HG03469 (cell line): ENCODE data around the gene KPNA4.
A peak's percentile ranks its signal among the peaks of the same experiment; 100 is the strongest.
"Not testable (repeated sequence)": the region's sequence is repeated elsewhere in the genome, so short reads cannot be mapped to it uniquely, and the experiment has no call there.

ENCODE experiments used
- ATAC-seq: cut with Tn5 transposase; IDR thresholded peaks from one replicate; pipeline ENCODE4 v1.9.1; 2021; ENCODE audit warnings: mild to moderate bottlenecking, moderate library complexity, moderate number of reproducible peaks; ENCODE audit not compliant: unreplicated experiment

KPNA4 gene

DNA sequence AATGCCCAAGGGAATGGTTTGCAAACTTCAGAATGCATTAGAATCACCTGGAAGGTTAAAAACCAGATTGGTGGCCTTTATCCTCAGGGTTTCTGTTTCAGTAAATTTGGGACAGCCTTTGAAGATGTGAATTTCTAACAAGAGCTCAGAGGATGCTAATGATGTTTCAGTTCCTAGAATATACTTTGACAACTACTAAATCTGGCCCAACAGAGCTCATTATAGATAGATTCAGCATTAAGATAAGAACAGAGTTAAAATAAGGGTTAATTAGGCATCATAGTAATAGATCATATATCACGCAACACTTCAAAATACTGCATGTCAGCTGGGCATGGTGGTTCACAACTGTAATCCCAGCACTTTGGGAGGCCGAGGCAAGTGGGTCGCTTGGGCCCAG, 9.3 kb upstream of the KPNA4 start:
- ATAC-seq: no peak

DNA sequence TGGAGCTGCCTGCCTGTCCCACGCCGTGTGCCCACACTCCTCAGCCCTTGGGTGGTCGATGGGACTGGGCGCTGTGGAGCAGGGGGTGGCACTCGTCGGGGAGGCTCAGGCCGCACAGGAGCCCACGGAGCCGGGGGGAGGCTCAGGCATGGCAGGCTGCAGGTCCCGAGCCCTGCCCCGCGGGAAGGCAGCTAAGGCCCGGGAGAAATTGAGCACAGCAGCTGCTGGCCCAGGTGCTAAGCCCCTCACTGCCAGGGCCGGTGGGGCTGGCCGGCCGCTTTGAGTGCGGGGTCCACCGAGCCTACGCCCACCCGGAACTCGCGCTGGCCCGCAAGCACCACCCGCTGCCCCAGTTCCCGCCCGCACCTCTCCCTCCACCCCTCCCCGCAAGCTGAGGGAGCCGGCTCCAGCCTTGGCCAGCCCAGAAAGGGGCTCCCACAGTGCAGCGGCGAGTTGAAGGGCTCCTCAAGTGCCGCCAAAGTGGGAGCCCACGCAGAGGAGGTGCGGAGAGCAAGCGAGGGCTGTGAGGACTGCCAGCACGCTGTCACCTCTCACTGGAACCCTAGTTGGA, 8.7 kb upstream of the KPNA4 start:
- not testable (repeated sequence) for ATAC-seq

DNA sequence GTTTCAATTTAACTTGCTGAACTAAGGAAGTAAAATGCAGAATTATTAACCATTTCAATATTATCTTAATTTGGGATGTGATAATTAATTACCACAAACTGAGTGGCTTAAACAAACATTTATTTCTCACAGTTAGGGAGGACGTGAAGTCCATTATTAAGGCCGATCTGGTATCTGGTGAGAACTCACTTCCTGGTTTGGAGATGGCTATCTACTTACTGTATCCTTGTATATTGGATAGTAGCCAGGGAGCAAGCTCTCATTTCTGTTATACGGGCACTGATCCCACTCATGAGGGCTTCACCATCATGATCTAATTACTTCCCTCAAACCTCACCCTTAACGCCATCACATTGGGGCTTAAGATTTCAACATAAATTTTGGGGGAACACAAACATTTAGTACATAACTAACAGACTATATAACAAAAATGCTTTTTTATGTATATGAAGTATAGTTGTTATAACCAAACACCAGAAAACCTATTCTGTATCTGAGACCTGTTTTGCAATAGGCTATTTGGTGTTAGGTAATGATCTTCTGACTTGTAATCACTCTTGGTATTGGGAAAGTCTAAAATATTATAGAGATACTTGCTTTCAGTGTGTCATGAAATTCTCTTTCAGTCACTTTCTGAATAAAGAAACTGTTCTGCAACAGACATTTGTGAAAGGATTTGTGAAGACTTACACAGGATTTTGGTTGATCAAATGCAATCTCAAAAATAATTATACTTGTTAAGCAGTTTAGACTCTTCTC, 4.7 kb upstream of the KPNA4 start:
- no peak for ATAC-seq

DNA sequence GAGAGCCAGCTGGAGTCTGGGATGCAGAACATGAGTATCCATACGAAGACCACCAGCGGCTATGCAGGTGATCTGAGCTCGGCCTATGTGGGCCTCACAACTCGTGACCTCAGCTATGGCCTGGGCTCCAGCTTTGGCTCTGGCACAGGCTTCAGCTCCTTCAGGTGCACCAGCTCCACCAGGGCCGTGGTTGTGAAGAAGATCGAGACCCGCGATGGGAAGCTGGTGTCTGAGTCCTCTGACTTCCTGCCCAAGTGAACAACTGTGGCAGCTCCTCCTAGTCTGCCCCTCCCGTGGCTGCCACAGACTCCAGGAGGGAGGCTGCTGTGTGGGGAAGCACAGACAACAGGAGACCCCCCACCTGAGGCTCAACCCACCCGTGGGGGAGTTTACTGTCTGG, 3.6 kb upstream of the KPNA4 start:
- ATAC-seq: no peak

DNA sequence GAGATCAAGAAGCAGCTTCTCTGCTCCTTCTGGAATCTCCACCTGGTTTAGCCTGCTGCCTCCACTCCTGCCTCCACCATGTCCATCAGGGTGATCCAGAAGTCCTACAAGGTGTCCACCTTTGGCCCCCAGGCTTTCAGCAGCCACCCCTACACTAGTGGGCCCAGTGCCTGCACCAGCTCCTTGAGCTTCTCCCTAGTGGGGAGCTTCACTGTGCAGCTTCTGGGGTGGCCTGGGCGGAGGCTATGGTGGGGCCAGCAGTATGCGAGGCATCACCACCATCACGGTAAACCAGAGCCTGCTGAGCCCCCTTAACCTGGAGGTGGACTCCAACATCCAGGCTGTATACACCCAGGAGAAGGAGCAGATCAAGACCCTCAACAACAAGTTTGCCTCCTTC, 2.4 kb upstream of the KPNA4 start:
- no peak for ATAC-seq

GRCh38 chr3:160566499-160566898, 1.1 kb upstream of the KPNA4 start:
- no peak for ATAC-seq

DNA sequence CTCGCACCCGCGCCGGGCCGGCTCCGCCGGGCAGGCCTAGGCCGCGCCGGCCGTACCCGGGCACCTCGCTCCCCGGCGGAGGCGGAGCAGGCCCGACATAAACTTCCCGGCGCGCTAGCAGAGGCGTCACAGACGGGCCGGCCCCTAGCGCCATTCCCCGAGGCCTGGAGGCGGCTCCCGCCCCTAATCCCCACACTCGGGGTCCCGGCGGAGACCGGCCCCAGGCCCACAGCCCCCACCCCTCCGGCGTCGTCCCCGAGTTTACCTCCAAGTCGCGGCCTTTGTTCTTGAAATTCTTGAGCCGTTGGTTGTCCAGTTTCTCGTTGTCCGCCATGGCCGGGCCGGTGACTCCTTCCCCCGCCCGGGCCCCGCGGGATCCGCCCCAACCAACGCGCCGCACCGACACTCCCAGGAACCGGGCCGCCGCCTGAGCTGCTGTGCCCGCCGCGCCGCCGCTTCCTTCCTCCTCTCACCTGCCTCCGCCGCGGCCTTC, 376 bp downstream of the KPNA4 start:
- peak; percentile 24 for ATAC-seq

GRCh38 chr3:160564258-160564911, 986 bp downstream of the KPNA4 start:
- no peak for ATAC-seq

DNA sequence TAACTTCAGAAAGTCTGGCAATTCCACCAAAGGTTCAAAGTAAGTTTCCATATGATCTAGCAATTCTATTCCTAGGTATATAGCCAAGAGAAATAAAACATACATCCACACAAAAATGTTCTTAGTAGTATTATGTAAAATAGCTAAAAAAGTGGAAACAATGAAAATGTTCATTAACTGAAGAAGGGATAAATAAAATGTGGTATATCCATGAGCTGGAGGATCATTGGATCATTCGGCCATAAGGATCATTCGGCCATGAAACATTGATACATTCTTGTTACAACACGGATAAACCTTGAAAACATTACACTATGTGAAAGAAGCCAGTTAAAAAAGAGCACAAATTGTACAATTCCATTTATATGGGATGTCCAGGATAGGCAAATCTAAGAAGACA, 2.4 kb downstream of the KPNA4 start:
- ATAC-seq: no peak

DNA sequence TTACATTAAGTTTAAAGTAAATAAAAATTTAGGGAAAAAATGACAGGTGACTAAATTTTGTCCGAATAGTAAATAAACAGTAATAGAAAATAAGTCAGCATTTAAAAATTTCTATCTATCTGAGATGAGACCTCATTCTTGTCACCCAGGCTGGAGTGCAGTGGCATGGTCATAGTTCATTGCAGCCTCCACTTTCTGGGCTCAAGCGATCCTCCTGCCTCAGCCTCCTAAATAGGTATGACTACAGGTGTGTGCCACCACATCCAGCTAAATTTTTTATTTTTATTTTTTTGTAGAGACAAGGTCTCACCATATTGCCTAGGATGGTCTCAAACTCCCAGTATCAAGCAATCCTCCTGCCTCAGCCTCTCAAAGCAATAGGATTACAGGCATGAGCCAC, 7.8 kb downstream of the KPNA4 start:
- ATAC-seq: no peak

DNA sequence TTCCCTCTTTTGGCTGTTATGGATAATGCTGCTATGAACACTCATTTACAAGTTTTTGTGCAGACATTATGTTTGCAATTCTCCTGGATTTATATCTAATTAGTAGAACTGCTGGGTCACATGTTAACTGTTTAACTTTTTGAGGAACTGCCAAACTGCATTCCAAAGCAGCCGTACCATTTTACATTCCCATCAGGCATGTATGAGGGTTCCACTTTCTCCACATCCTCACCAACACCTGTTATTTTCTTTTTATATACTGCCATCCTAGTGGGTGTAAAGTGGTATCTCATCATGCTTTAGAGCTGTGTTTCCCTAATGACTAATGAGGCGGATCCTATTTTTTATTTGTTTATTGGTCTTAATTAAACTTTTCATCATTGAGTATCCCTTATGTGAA, 9.2 kb downstream of the KPNA4 start:
- no peak for ATAC-seq

DNA sequence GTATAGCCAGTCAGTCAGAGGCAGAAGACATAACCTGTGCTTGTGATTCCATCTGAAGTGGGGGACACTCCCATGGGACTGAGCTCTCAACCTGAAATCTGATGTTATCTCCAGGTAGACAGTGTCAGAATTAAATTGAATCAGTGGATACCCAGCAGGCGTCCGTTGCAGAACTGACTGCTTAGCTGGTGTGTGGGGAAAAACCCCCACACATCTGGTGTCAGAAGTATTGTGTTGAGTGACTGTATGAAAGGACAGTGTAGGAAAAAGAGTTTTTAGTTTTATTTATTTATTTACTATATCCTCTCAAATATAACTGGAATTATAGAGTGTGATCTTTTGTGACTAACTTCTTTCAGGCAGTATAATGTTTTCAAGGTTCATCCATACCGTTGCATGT, 10.4 kb downstream of the KPNA4 start:
- no peak for ATAC-seq

- ATAC-seq: no peak
Observed at GRCh38 chr3:160553827-160554226, 11.5 kb downstream of the KPNA4 start.

- no peak for ATAC-seq
Observed at GRCh38 chr3:160546727-160547126, 18.6 kb downstream of the KPNA4 start.

- no peak for ATAC-seq
Observed at GRCh38 chr3:160545504-160545871, 19.9 kb downstream of the KPNA4 start.

- no peak for ATAC-seq
Observed at GRCh38 chr3:160544844-160545503, 20.4 kb downstream of the KPNA4 start.

DNA sequence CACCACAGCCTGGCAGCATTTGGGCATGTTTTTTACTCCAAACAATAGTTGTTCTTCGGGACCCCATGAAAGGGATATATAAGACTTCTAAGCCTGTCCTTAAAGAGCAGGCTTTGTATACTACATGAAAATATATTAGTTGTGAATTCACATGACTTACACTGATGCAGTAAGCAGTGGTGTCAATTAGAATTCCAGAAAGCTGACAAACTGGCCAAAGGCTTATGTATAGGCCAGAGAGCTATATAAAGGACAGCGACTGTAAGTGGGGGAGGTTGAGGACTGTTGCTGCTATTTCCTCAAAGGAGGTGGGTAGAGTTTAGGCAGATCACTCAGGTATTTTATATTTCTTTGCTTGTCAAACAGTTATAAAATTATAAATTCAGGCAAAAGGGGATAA, 24.8 kb downstream of the KPNA4 start:
- no peak for ATAC-seq

DNA sequence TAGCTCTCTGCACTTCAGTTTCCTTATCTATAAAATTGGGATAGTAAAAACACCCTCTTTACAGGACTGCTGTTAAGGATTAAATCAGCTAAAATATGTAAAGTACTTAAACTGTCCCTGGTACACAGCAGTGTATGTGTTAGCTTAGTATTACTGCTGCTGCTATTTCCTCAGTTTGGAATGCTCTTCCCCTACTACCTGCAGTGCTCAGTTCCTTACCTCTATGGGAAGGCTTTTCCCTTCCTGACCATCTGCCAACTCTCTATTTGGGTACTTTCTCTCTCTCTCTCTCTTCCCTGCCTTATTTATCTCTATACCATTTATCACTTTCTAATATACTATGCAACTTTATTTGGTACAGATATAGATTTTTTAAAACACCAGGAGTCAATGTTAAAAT, 26.5 kb downstream of the KPNA4 start:
- no peak for ATAC-seq

GRCh38 chr3:160537729-160538128, 27.6 kb downstream of the KPNA4 start:
- ATAC-seq: no peak

DNA sequence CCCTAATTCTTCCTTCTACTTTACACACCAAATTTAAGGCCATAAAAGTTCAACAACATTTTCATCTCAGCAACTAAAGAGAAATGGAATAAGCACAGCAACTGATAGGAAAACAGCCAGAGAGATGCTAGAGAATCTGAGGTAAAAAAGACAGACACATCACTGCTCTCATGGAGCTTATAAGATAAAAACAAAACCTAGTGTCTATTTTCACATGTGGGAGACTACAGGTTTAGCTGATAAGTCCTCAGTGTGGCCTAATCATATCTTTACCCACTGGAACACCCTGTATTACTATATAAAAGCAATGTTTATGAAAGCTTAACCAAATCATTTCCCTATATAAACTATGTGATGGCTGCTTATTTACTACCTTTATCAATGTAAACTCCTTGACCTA, 33.0 kb downstream of the KPNA4 start:
- no peak for ATAC-seq

GRCh38 chr3:160531311-160531710, 34.1 kb downstream of the KPNA4 start:
- no peak for ATAC-seq

GRCh38 chr3:160516391-160516790, 49.0 kb downstream of the KPNA4 start:
- ATAC-seq: not testable (repeated sequence)
